NOMO-1 (cell line): Measurements from ENCODE around the gene STPG4.
"Not testable (repeated sequence)": the region's sequence is repeated elsewhere in the genome, so short reads cannot be mapped to it uniquely, and the experiment has no call there.

Experiments used
- DNase-seq, 2 experiments: peaks; one replicate each; lab custom pipeline; 2025; ENCODE audit not compliant: unreplicated experiment in 2 of 2; lab: John Stamatoyannopoulos, UW

Gene STPG4

GRCh38 chr2:47129191-47129706 lies 25.9 kb downstream of the STPG4 start:
- no peak for DNase-seq

GRCh38 chr2:47128705-47129104 lies 26.4 kb downstream of the STPG4 start:
- no peak for DNase-seq

- no peak for DNase-seq
Observed at GRCh38 chr2:47127862-47128543, 27.1 kb downstream of the STPG4 start.

- no peak for DNase-seq
Observed at GRCh38 chr2:47126783-47127182, 28.3 kb downstream of the STPG4 start.

- not testable (repeated sequence) for DNase-seq
Observed at GRCh38 chr2:47124740-47125139, 30.4 kb downstream of the STPG4 start.

- not testable (repeated sequence) for DNase-seq
Observed at GRCh38 chr2:47120424-47120823, 34.7 kb downstream of the STPG4 start.

GRCh38 chr2:47119001-47119400 lies 36.1 kb downstream of the STPG4 start:
- no peak for DNase-seq

GRCh38 chr2:47118581-47118980 lies 36.5 kb downstream of the STPG4 start:
- no peak for DNase-seq

- DNase-seq, result no peak
Observed at GRCh38 chr2:47112665-47113435, 42.3 kb downstream of the STPG4 start.

GRCh38 chr2:47109680-47110079 lies 45.4 kb downstream of the STPG4 start:
- DNase-seq, result no peak

GRCh38 chr2:47109007-47109375 lies 46.1 kb downstream of the STPG4 start:
- DNase-seq, result no peak

- DNase-seq, result not testable (repeated sequence)
Observed at GRCh38 chr2:47108267-47109006, 46.7 kb downstream of the STPG4 start.

- not testable (repeated sequence) for DNase-seq
Observed at GRCh38 chr2:47107201-47107600, 47.9 kb downstream of the STPG4 start.

- not testable (repeated sequence) for DNase-seq
Observed at GRCh38 chr2:47106231-47106630, 48.9 kb downstream of the STPG4 start.

- not testable (repeated sequence) for DNase-seq
Observed at GRCh38 chr2:47099712-47100111, 55.4 kb downstream of the STPG4 start.

- no peak for DNase-seq
Observed at GRCh38 chr2:47098953-47099352, 56.2 kb downstream of the STPG4 start.

- no peak for DNase-seq
Observed at GRCh38 chr2:47097563-47097962, 57.5 kb downstream of the STPG4 start.

GRCh38 chr2:47096451-47096850 lies 58.7 kb downstream of the STPG4 start:
- DNase-seq, result no peak

- DNase-seq, result no peak
Observed at GRCh38 chr2:47095349-47096020, 59.6 kb downstream of the STPG4 start.

- no peak for DNase-seq
Observed at GRCh38 chr2:47094511-47095142, 60.5 kb downstream of the STPG4 start.
